GM13976 (cell line): ENCODE results near the gene MPEG1.

Source experiments
- DNase-seq: peaks from one replicate; pipeline ENCODE4 v3.0.0; 2012; ENCODE audit warnings: low spot score
- CTCF ChIP-seq: IDR thresholded peaks from 2 replicates; pipeline ENCODE4 v1.5.1; 2012; ENCODE audit warnings: borderline replicate concordance, mild to moderate bottlenecking; ENCODE audit not compliant: insufficient read depth; ENCODE audit errors: extremely low read depth, missing control alignments, control extremely low read depth
- in situ Hi-C: fragments of 300-500 bp; cut with MboI; formaldehyde crosslinking; loops from one replicate; pipeline ENCODE4 v1.12.0; 2022; ENCODE audit warnings: low sequenced_read_pairs, mixed read lengths, inconsistent platforms; ENCODE audit not compliant: unreplicated experiment

The MPEG1 gene, protein sequence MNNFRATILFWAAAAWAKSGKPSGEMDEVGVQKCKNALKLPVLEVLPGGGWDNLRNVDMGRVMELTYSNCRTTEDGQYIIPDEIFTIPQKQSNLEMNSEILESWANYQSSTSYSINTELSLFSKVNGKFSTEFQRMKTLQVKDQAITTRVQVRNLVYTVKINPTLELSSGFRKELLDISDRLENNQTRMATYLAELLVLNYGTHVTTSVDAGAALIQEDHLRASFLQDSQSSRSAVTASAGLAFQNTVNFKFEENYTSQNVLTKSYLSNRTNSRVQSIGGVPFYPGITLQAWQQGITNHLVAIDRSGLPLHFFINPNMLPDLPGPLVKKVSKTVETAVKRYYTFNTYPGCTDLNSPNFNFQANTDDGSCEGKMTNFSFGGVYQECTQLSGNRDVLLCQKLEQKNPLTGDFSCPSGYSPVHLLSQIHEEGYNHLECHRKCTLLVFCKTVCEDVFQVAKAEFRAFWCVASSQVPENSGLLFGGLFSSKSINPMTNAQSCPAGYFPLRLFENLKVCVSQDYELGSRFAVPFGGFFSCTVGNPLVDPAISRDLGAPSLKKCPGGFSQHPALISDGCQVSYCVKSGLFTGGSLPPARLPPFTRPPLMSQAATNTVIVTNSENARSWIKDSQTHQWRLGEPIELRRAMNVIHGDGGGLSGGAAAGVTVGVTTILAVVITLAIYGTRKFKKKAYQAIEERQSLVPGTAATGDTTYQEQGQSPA

DNA sequence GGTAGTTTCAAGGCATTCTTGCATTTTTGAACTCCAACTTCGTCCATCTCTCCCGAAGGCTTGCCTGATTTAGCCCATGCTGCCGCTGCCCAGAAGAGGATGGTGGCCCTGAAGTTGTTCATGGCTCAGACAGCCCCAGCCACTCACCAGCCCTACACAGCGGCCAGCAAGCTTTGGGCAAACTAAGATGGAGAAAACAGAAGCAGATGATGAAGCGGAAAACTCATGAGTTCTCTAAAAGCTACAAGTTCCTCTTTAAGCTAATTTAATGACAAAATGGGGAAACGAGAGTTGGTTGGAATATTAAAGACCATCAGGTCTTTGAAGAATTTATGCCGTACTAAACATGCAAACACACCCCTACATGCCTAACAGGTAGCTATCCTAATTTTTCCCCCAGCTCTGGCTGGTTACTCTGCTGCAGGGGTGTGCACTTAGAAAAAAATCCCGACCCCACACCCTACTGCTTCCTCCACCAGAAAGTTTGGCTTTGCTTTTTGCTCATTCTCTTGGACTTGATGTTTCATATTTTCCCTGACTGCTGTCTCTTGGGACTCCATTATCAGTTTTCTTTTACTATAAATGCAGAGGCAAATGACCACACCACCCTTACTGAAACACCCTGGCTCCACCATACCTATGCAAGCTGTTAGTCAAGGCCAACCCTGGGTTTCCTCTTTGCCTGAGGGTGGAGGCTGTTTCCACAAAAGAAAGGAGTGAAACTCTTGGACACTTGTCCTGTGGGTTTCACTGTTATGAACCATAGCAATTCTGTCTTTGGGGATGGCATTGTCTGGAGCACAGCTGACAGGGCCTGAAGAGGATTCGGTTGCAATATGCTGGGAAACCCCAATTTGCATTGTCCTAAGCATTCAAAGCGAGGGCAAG lies at the start of gene MPEG1:
Gene MPEG1, minus strand, starts transcription at position 184 of the 888 bp plus-strand sequence. Its CDS starts 62 bp downstream, at position 122.
- no peak for TF ChIP-seq CTCF
- DNase-seq = no peak
- in situ Hi-C loops = no loop called here

DNA sequence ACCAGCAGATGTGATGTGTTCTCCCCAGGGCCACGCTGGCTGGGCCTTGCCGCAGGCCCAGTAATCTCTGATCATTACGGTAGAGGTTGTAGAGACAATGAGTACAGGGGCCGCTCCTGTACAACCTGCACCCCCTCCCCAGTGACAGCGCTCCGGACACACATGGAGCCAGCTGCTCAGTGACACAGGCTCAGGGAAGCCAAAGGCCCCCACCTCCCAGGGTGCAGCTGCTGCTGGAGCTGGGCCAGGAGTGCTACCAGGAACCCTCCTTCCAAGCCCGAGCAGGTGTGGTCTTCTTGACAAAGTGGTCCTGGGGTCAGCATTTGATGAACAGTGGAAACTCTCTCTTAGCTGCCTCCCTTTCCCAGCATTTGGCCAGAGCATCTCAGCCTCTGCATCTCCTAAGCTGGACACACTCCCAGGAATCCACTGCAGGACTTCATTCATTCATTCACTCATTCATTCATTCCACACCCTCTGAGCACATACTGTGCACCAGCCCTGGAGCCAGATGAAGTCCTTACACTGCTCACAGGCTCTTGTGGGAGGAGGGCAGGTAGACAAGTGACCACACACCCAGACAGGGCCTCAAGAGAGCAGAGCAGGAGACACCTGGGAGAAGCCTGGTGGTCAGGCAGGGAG lies 49.6 kb upstream of the MPEG1 start:
- no peak for TF ChIP-seq CTCF
- in situ Hi-C loops = no loop called here
- no peak for DNase-seq

DNA sequence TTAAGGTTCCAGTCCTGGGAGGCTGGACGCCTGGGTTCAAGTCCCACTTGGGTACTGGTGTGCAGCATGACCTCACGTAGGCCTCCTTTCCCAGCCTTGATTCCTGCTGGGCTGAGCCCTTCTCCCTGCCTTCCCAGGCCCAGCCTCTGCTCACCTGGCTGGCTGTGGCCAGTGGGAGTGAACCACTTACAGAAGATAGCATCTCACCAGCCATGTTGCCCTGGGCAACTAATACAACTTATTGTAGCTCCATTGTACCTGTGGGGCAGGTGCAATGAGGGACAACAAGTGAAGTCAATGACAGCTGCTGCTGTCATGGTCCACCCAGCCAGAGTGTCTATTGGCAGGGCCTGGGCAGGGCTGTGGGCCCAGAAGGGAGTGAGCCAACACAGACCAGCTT lies 48.4 kb upstream of the MPEG1 start:
- DNase-seq = no peak

DNA sequence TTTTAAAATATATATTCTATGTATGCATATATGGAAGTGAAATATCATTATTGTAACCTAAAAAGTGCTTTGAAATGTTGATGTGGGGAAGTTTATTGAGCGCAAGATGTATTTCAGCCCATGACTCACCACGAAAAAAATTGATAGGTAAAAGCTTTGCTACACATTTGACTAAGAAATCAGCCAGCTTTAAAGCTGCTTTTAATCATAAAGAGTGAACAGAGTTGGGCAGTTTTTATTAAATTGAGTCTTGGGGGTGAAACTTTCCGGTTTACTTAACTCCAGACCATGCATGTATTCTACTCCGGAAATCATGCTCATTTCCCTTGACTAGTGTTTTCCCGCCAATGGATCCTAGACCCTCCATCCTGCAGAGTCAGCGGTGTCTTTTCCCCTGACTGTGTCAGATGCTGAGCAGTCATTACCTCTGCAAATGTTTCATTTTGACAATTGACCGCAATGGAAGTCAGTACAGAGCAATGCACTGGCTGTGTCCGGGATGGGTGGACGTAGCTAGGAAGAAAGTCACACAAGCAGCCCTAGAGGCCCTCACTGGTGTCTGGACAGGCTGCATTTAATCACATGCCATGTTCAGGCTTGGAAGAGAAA lies 47.2 kb upstream of the MPEG1 start:
- DNase-seq = no peak
- TF ChIP-seq CTCF = no peak
- in situ Hi-C loops = no loop called here

More for the DNA sequence above, 48.4 kb upstream of the MPEG1 start:
- in situ Hi-C loops = no loop called here
- TF ChIP-seq CTCF = no peak

DNA sequence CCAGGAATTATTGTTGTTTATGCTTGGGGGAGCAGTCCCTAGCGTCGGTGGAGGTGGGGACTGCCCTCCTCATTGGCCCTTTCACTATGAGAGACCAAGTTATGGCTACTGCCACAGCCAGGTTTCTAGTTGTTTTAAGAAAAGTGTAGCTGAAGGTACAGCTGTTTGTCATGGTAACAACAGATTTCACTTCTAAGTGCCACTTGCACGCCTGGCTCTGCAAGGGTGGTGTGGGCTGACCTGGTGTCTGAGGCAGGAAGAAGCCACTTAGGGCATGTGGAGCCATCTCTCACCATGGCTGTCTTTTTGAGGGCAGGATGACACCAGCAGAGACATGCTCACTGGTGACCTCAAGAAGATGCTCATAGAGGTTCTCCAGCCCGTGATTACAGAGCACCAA lies 46.3 kb upstream of the MPEG1 start:
- DNase-seq = no peak
- no peak for TF ChIP-seq CTCF
- in situ Hi-C loops = no loop called here
